ENCODE results near the gene CCDC83.

GRCh38 chr11:85947431-85948272 lies 92.5 kb downstream of the CCDC83 start:
- TF ChIP-seq CTCF (IDR thresholded peaks at IDR 0.05; ENCODE audit: insufficient read depth, low read depth, low read length) (no peak), EZH2 (IDR thresholded peaks at IDR 0.05; ENCODE audit: insufficient read depth, low read length) (no peak)
